Measurements from ENCODE around the gene UBAP1L. TPM values are rescaled to one million over a fixed set of nuclear protein-coding genes. Genes with fewer than 3 reads are reported as not detected.

UBAP1L gene
- total and polyA plus RNA-seq, 2 donors (not counting 3 experiments of a cell fraction or from before 2014, with no cell fraction given) = 1.9 to 5.0 TPM

DNA sequence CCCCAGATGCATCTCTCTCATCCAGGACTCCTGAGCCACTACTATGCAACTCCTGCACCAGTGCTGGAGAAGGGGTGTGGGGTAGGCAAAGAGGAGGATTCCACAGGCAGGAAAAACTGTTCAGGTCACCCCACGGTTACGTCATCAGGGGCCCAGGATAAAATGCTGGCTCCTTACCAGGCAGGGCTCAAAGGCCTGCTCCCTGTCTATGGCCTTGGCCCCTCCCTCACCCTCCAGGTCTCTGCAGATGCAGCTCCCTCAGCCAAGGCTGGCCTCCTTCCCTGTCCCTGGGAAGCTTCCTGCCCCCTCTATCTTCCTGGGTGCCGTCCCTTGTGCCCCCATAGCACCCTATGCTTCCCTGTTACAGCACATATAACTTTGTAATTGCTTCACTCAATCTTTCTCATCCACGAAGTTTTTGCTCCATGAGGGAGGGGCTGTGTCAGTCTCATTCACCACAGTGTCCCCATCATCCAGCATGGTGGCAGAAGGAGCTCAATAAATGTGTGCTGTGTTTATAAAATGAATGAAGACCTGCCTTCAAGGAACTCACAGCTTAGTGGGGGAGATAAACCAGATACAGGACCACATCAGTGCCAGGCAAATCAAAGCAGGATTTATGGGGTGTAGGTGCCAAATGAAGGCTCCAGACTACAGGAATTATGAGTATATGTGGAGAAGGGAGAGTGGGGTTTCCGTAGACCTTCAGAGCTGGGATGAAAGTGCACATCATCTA, 19.8 kb downstream of the UBAP1L start:
- Histone ChIP-seq H3K79me2 (ENCODE audit: control insufficient read depth, insufficient read depth, low read length) (no peaks in the 10 kb centered on the region), H3K9me1 (replicated peaks; ENCODE audit: control insufficient read depth, extremely low read depth, insufficient read depth, low read length) (no peaks in the 10 kb centered on the region), H2AFZ (ENCODE audit: low read depth, low read length) (no peak overlapping the region), H3K4me1 (ENCODE audit: control insufficient read depth, extremely low read depth, insufficient read depth, low read length) (no peaks in the 10 kb centered on the region), H3K9ac (replicated peaks; ENCODE audit: extremely low read depth, insufficient read depth, low read length) (no peak overlapping the region), H3K4me3 (replicated peaks in 1 of 3; ENCODE audit: insufficient read depth in 1 of 3, low read depth in 1 of 3, low read length in 3 of 3) (no peak overlapping the region), H4K20me1 (replicated peaks; ENCODE audit: control insufficient read depth, extremely low read depth, insufficient read depth, low read length) (no peaks in the 10 kb centered on the region), H3K27me3 (ENCODE audit: control insufficient read depth in 2 of 2, insufficient read depth in 2 of 2, low read length in 2 of 2) (no peaks in the 10 kb centered on the region), H3K36me3 (ENCODE audit: control insufficient read depth in 2 of 2, extremely low read depth in 1 of 2, insufficient read depth in 2 of 2, low read length in 2 of 2) (peaks cover 0 to 9% of the 10 kb centered on the region in 2 experiments), H3K9me3 (replicated peaks; ENCODE audit: control insufficient read depth, insufficient read depth, low read length) (no peaks in the 10 kb centered on the region), H3K27ac (ENCODE audit: insufficient read depth, low read depth, low read length) (no peak overlapping the region), H3K4me2 (ENCODE audit: insufficient read depth, low read length) (no peak overlapping the region)
- POLR2A ChIA-PET = no interaction called here
- DNase-seq (ENCODE audit: low read depth, low spot score) (no peak), FAIRE-seq (no peak)
- no TSS peak for BruUV-seq (replicated peaks)
- no peak for TF ChIP-seq FOS (IDR thresholded peaks at IDR 0.05; ENCODE audit: borderline replicate concordance, insufficient read depth, low read length)
- TF ChIP-seq CTCF (IDR thresholded peaks at IDR 0.05; ENCODE audit: extremely low read depth in 1 of 2, insufficient read depth in 1 of 2, low read depth in 1 of 2, low read length in 2 of 2) = no peak
- no peak for TF ChIP-seq POLR2AphosphoS5 (IDR thresholded peaks at IDR 0.05; ENCODE audit: insufficient read depth, low read depth, low read length)
- TF ChIP-seq MAX (IDR thresholded peaks at IDR 0.05; ENCODE audit: insufficient read depth, insufficient read length) = no peak
- TF ChIP-seq JUN (IDR thresholded peaks at IDR 0.05; ENCODE audit: borderline replicate concordance, insufficient read depth, insufficient read length, low read depth) = no peak
- no peak for TF ChIP-seq EZH2 (IDR thresholded peaks at IDR 0.05; ENCODE audit: borderline replicate concordance, low read depth, low read length, severe bottlenecking)
- no peak for TF ChIP-seq POLR2A (IDR thresholded peaks at IDR 0.05; ENCODE audit: low read depth, low read length)
- TF ChIP-seq GATA2 (IDR thresholded peaks at IDR 0.05; ENCODE audit: insufficient read depth, insufficient read length, low read depth, low read length) = no peak
- TF ChIP-seq MYC (IDR thresholded peaks at IDR 0.05; ENCODE audit: low read depth, low read length) = no peak
- intact Hi-C loops (cut with micrococcal nuclease) (no loop called here), dilution Hi-C loops (cut with MboI; ENCODE audit: extremely low pct_ligation_motif_present, low sequenced_read_pairs) (no loop called here)
- CTCF ChIA-PET = interaction anchor here (0.9 to 1.5 kb wide), 4 partner anchors 8 to 61 kb away, joined by 3 to 6 read pairs (median 5); no protein-coding TSS in a partner anchor
